Fibroblast of upper back skin (primary cell): ENCODE measurements around the gene LOC101059915.
"Not testable (repeated sequence)": the region's sequence is repeated elsewhere in the genome, so short reads cannot be mapped to it uniquely, and the experiment has no call there.

Experiments
- DNase-seq: peaks from one replicate; pipeline ENCODE4 v3.0.0-alpha.2; 2013

The LOC101059915 gene

DNA sequence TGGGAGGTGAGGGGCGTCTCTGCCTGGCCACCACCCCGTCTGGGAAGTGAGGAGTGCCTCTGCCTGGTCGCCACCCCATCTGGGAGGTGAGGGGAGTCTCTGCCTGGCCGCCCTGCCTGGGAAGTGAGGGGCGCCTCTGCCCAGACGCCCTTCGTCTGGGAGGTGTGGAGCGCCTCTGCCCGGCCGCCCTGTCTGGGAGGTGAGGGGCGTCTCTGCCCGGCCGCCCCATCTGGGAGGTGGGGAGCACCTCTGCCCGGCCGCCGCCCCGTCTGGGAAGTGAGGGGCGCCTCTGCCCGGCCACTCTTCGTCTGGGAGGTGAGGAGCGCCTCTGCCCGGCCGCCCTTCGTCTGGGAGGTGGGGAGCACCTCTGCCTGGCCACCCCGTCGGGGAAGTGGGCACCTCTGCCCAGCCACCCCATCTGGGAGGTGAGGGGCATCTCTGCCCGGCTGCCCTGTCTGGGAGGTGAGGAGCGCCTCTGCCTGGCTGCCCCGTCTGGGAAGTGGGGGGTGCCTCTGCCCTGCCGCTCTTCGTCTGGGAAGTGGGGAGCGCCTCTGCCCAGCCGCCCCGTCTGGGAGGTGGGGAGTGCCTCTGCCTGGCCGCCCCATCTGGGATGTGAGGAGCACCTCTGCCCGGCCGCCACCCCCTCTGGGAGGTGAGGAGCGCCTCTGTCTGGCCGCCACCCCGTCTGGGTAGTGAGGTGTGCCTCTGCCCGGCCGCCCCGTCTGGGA is 8.9 kb downstream of the LOC101059915 start:
- not testable (repeated sequence) for DNase-seq

DNA sequence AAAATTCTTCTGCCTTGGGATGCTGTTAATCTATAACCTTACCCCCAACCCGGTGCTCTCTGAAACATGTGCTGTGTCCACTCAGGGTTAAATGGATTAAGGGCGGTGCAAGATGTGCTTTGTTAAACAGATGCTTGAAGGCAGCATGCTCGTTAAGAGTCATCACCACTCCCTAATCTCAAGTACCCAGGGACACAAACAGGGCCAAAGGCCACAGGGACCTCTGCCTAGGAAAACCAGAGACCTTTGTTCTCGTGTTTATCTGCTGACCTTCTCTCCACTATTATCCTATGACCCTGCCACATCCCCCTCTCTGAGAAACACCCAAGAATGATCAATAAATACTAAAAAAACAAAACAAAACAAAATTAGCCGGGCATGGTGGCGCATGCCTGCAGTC is 9.8 kb downstream of the LOC101059915 start:
- DNase-seq = not testable (repeated sequence)

DNA sequence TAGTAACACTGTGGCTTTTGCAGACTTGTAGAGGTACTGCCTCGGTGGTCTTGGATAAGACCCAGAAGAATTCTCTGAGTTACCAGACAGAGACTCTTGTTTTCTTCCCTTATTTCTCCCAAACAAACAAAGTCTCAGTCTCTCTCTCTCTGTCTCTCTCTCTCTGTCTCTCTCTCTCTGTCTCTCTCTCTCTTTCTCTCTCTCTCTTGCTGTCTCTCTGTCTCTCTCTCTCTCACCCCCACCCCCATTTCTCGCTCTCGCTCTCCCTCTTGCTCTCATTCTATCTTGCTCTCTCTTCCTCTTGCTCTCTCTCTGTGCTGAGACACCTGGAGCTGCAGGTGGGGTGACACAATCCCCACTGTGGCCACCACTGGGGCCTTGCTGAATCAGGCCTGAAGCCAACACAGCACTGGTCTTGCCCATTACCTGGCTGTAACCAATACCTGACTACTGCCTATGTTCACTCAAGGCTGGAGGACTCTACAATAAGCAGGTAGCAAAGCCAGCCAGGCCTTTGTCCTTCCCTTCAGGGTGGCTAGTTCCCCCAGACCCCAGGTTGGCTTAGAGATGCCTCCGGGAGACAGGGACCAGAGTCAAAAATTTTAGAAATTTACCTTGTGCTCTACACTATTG is 12.3 kb downstream of the LOC101059915 start:
- no peak for DNase-seq

DNA sequence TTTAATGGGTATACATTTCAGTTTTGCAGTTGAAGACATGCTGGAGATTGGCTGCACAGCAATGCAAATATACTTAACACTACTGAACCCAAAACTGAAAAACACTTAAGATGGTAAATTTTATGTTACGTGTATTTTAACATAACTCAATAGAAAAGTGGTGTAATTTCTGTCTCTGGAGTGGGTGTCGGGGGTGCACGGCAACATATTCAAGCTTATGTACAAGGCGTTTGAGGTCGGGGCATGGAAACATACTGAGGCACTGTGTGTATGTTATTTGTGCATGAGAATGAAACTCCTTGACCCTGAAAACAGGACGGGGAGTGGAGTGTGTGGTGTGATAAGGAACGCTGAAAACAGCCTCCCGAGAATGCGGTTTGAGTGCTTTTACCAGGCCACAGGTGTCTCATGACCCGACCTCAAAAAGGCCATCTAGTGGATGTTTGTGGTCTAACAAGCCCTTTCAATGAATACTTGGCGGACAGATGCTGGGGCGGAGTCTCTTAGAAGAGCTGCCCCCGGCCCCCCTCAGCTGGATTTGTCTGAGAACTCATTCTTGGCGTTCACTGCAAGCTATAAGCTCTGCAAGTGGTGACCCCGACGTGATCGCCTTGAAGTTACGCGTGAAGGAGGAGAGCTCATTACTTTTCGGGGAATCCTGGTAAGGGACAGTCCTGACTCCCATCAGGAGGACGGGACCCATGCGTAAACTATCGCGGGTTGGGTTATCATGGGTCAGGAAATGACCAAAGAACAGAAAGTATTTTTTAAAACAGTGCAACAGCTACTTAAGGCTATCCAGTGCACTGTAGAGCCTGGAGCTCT is 29.5 kb downstream of the LOC101059915 start:
- not testable (repeated sequence) for DNase-seq

DNA sequence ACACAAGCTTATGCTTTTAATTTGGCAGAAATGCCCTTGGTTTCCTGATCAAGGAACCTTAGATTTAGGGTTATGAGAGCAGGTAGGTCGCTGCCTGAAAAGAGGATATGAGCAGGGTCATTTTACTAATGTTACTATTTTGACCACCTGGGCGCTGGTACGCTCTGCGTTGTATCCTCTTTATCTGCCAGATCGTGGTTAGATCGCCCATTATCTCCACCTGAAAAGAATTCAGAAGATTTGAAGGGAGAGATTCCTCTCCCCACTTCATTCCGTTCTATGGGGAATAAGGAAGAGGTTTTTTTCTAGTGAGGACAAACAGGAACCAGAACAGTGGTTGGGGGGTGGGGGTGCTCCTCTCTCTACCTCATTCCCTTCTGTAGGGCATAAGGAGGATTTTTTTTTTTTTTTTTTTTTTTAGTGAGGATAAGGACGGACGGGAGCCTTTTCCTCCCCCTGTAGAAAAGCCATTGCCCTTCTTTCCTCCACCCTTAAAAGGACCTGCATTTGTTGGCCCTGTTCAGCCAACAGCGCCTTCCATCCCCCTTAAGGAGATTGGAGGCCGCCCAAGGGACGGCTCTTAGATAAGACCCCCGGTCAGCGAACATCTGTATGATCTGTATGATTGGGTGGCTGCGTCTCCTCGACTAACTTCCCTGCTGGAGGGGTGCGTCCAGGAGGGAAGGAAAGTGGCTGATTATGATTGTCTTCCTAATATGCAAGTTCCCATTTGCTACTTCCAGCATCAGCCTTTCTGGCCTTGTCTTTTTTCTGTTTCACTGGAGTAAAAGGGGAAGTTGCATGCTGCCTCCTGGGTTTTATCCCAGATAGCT is 30.3 kb downstream of the LOC101059915 start:
- not testable (repeated sequence) for DNase-seq

DNA sequence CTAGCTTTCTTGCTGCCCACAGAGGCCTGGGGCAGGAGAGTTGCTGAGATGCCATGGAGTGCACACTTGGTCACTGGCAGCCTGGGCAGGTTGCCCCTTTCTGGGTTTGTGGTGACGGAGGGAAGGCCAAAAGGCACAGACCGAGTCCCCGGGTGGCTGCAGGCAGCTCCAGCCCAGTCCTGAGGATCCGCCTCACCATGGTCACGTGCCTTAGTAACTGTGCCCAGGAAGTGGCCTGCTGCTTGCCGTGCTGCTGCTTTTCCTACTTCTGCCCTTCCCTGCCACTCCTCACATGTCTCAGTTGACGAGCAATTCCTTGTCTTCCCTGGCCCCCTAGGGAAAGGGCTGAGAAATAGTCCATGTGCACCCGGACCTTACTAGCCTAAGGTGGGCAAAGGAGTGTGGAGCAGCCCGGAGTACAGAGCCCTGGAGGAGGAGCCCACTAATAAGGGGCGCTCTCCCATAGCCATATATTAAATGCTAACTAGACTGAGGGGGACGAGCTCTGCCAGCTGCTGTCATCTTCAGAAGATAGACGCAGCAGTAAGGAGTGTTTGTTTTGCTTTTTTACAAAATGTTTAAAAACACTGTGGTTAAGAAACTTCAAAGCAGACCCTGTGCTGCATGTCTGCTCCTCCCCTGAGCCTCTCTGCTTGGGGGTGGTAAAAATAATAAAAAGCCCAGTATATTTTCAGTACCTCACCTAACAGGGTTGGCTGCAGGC is 31.1 kb downstream of the LOC101059915 start:
- DNase-seq = not testable (repeated sequence)

DNA sequence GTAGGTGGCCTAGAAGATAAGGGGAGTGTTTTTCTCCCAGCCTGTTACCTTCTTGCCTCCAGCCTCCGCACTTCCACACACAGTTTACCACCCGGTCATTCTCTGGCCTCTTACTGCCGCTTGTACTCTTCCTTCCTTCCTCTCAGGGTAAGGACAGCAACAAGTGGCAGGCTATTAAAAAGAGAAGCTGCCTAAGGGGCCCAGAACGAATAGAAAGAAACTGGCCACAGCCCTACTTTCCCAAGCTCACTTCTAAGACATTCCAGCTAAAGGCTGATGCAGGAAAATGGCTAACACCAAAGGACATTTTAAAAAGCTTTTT is 31.6 kb downstream of the LOC101059915 start:
- DNase-seq = not testable (repeated sequence)

DNA sequence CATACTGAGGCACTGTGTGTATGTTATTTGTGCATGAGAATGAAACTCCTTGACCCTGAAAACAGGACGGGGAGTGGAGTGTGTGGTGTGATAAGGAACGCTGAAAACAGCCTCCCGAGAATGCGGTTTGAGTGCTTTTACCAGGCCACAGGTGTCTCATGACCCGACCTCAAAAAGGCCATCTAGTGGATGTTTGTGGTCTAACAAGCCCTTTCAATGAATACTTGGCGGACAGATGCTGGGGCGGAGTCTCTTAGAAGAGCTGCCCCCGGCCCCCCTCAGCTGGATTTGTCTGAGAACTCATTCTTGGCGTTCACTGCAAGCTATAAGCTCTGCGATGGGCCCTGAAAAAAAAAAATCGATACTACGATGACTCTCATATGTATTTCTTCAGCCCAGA is 35.5 kb downstream of the LOC101059915 start:
- not testable (repeated sequence) for DNase-seq

DNA sequence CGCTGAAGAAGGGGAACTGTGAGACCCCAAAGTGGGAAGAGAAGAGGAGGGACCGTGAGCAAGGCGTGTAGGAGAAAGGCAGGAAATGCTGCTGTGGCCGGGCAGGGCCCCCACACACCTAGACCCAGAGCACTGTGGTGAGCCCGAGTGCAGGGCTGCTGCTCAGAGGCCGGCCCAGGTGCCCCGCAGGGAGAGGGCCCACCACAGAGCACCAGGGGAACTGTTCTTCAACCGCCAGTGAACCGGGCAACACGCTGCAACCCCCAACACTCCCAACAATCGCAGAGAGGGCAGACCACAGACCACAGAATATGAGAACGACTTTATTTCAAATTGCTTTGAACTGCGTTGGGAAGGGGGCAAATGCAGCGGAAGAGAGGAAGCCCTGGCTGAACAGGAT is 46.7 kb downstream of the LOC101059915 start:
- not testable (repeated sequence) for DNase-seq

DNA sequence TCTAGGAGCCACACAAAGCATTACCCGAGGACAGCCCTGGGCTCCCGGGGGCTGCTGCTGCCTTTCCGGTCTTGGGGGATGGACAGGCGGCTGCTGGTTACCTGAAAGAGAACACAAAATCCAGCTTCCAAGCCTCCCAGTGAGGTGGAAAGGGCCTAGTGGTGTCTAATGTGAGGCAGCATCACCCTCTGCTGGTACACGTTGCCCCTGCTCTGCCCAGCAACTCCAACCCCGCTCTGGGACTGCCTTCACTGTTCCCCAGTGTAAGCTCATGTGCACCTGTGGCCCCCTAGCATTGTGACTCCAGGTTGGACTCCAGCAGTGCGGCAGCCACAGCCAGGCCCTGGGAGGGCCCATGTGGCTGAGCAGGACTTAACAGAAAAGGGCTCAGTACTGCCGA is 48.2 kb downstream of the LOC101059915 start:
- DNase-seq = not testable (repeated sequence)

DNA sequence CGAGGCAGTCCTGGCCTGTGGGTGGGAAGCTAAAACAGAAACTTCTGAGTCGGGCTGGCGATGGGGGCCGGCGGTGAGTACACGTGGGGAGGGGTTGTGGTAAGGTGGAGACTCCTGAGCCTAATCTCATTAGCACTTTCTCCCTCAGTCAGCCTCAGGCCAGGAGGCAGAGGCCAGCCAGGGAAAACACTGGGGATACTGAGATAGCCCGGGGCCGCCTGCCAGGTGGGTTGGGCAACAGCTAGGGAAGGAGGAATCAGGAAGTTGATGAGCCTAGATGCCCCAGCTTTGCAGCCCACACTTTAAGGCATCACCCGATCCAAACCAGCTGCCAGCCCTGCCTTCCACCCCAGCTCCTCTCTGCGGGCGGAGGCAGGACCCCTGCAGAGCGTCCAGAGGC is 49.0 kb downstream of the LOC101059915 start:
- not testable (repeated sequence) for DNase-seq

DNA sequence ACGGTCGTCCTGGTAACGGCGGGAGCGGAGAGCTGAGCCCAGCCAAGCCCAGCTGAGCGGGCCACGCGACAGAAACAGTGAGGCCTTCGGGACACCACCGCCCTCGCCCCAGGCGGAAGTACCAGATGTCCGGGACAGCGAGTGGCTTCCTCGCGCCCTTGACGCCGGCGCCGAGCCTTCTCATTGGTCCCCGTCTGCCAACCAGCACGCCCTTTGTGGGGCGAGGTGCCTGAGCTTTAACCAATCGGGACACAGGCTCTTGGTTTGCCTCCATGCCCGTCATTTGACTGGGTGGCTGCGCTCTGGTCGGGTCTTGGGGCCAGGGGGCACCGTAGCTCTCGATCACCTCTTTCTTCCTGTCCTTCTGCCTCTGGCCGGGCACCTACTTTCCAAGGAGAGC is 50.8 kb downstream of the LOC101059915 start, which contains the start of gene CXorf49:
Gene CXorf49, minus strand, starts transcription at position 101 of the 400 bp plus-strand sequence. CDS start 134 bp downstream, outside the sequence.
- DNase-seq = not testable (repeated sequence)

DNA sequence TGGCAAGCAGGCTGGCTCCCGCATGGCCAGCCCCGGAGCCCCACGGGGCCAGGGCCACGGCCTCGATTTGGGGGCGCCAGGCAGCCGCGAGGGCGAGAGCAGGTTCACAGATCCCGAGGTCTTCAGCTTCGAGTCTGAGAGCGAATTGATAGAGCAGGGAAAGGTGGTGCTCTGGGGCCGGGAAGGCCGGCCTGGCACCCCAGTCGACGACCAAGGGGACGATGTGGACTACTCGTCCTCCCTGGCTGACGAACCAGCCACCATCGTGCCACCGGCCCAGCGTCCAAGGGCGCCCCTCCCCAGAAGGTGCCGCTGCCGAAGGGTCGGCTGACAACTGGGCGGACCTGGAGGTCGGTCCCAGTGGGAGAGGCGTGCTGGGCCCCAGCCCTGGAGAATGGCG is 51.8 kb downstream of the LOC101059915 start:
- not testable (repeated sequence) for DNase-seq

DNA sequence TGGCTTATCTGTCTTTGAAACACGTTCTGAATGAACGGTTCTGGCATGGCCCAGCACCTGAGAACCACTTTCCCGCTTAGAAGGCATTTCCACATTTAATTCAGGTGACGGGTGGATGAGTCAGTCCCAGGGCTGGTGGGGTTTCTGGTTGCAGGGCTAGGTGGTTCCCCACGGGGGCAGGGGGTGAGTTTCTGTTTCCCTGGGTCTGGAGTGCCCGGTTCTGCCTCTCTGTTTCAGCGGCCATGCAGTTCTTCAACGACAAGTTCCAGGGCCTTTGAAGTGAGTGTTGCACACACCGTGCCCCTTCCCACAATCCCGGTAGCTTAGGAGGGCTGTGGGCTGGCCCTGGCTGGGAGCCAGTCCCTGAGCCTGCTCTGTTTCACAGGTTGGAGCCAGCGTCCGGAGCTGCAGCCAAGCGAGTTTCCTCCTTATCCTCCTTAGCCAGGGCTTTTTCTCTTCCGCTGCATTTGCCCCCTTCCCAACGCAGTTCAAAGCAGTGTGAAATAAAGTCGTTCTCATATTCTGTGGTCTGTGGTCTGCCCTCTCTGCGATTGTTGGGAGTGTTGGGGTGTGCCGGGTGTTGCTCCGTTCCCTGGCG is 53.0 kb downstream of the LOC101059915 start:
- not testable (repeated sequence) for DNase-seq
